Muscle of leg (tissue), 11 donors: ENCODE measurements around the gene CCT3. TPM values are rescaled to one million over a fixed set of nuclear protein-coding genes. Genes with fewer than 3 reads are reported as not detected.

Experiments used
- DNase-seq: peaks from one replicate; pipeline ENCODE4 v3.0.0; 2013
- H3K27ac ChIP-seq: one replicate; pipeline ENCODE4 v1.5.1; 2013; ENCODE audit warnings: mild to moderate bottlenecking, low read length, control low read depth
- H3K27me3 ChIP-seq: one replicate; pipeline ENCODE4 v1.6.1; 2013; ENCODE audit warnings: low read length; ENCODE audit not compliant: control insufficient read depth, insufficient read depth
- H3K36me3 ChIP-seq: one replicate; pipeline ENCODE4 v1.6.1; 2013; ENCODE audit warnings: low read length; ENCODE audit not compliant: control insufficient read depth, insufficient read depth
- H3K4me1 ChIP-seq: one replicate; pipeline ENCODE4 v1.6.1; 2013; ENCODE audit warnings: low read length; ENCODE audit not compliant: control insufficient read depth, insufficient read depth
- H3K4me3 ChIP-seq: one replicate; pipeline ENCODE4 v1.5.1; 2013; ENCODE audit warnings: low read length, control low read depth
- H3K9me3 ChIP-seq: replicated peaks from 2 replicates; pipeline ENCODE4 v1.6.1; 2013; ENCODE audit warnings: low read depth, low read length; ENCODE audit not compliant: control insufficient read depth
- WGBS: methylation state at CpG from one replicate; pipeline ENCODE4 v1.1.5; 2013; ENCODE audit warnings: missing lambda C conversion rate; ENCODE audit not compliant: insufficient coverage; 5-methylcytosine and 5-hydroxymethylcytosine counted together
- polyA plus RNA-seq, 8 donors: library from polyadenylated mRNA; unstranded; fragments of 120-200 nt; gene quantifications; one replicate each; pipeline versions ENCODE4 v1.2.1 to v1.2.3, GENCODE V29; 2013; ENCODE audit warnings: inconsistent platforms in 1 of 8, low replicate concordance in 1 of 8; ENCODE audit not compliant: insufficient read length in 8 of 8, insufficient read depth in 1 of 8
- total RNA-seq: library from RNA; stranded (reverse); fragments of 120-200 nt; gene quantifications from one replicate; pipeline ENCODE4 v1.2.4, GENCODE V29; 2013

Gene CCT3
- total and polyA plus RNA-seq, 9 donors, result 197 to 293 (median 225) TPM

DNA sequence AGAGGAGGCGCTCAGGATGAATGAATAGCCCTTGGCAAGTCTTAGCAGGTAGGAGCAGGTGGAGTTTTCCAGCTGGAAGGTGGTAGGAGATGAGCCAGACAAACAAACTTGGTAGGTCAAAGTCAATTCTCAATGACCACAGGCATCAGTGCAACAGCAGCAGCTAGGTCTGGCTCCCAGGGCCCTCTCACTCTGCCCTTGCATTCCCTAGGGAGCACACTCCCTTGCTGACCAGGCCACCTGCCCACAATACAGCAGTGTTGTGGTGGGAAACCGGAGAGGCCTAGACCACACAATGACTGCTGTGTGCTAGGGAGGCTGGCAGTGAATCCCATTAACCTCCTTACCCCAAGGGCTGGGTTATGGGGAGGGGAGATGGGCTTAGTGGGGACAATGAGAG is 77.2 kb downstream of the CCT3 start:
- no peaks in the 10 kb centered on the region for H3K27me3 ChIP-seq
- no peak overlapping the region for H3K27ac ChIP-seq
- 100% methylated on average over 1 of the region's 2 CpGs for WGBS
- H3K9me3 ChIP-seq, result no peaks in the 10 kb centered on the region
- H3K4me1 ChIP-seq, result peaks cover 2% of the 10 kb centered on the region
- no peak overlapping the region for H3K4me3 ChIP-seq
- peaks cover 86% of the 10 kb centered on the region for H3K36me3 ChIP-seq
- DNase-seq, result no peak

DNA sequence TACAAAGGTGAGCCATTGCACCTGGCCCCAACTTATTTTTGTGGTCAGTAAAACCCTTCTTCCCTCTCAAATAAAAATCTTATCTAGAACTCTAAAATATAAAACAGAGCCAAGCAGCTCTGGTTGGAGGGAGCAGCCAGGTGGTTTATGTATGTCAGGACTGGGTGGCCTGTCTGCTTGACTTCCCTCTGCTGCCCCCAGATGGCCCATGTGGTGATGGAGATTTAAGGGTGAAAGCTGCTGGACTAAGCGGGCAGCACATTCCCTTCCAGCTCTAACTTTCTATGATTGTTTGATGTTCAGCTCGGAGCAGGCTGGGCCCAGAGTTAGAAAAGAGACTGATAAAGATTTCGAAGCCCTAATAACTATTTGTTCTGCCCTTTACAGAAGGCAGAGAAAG is 78.3 kb downstream of the CCT3 start:
- DNase-seq, result no peak
- Histone ChIP-seq H3K4me1 (peaks cover 2% of the 10 kb centered on the region), H3K36me3 (peaks cover 79% of the 10 kb centered on the region), H3K4me3 (no peak overlapping the region), H3K9me3 (no peaks in the 10 kb centered on the region), H3K27me3 (no peaks in the 10 kb centered on the region), H3K27ac (no peak overlapping the region)
- WGBS, result no CpG with 5 or more reads among the region's 3 CpGs

Other genes with a start within 250 kb of the CCT3 start
- gene LMNA, start 223.6 kb downstream of the CCT3 start, total RNA-seq, result 371 TPM
- gene LMNA, start 223.6 kb downstream of the CCT3 start, polyA plus RNA-seq, result 100 to 1,000 TPM; 335 to 408 (median 371) TPM
- gene SEMA4A, start 184.7 kb downstream of the CCT3 start, total RNA-seq, result 2.5 TPM
- 1 to 10 TPM; 1.5 to 5.4 (median 3.3) TPM for gene SEMA4A, start 184.7 kb downstream of the CCT3 start, polyA plus RNA-seq
- 6.3 TPM for gene SLC25A44, start 144.2 kb downstream of the CCT3 start, total RNA-seq
- gene SLC25A44, start 144.2 kb downstream of the CCT3 start, polyA plus RNA-seq, result 10 to 100 TPM; 10.2 to 12.1 (median 11.1) TPM
- gene PMF1, start 125.3 kb downstream of the CCT3 start, total RNA-seq, result 51.8 TPM
- gene PMF1, start 125.3 kb downstream of the CCT3 start, polyA plus RNA-seq, result 10 to 100 TPM; 42.2 to 53.0 (median 43.7) TPM
- 1.2 TPM for gene BGLAP, start 96.1 kb downstream of the CCT3 start, total RNA-seq
- gene BGLAP, start 96.1 kb downstream of the CCT3 start, polyA plus RNA-seq, result 1 to 10 TPM in 6 of 8 donors, under 1 TPM in 2; 0.55 to 3.5 (median 1.5) TPM
- 1.2 TPM for gene PAQR6, start 90.2 kb downstream of the CCT3 start, total RNA-seq
- gene PAQR6, start 90.2 kb downstream of the CCT3 start, polyA plus RNA-seq, result 1 to 10 TPM; 2.2 to 7.7 (median 4.9) TPM
- 42.8 TPM for gene SMG5, start 55.5 kb downstream of the CCT3 start, total RNA-seq
- 10 to 100 TPM; 39.0 to 50.7 (median 47.0) TPM for gene SMG5, start 55.5 kb downstream of the CCT3 start, polyA plus RNA-seq
- gene TMEM79, start 54.0 kb downstream of the CCT3 start, total RNA-seq, result 2.1 TPM
- 1 to 10 TPM; 3.7 to 7.4 (median 4.8) TPM for gene TMEM79, start 54.0 kb downstream of the CCT3 start, polyA plus RNA-seq
- 24.3 TPM for gene GLMP, start 42.6 kb downstream of the CCT3 start, total RNA-seq
- 10 to 100 TPM; 17.7 to 29.1 (median 23.8) TPM for gene GLMP, start 42.6 kb downstream of the CCT3 start, polyA plus RNA-seq
- not detected for gene VHLL, start 39.0 kb downstream of the CCT3 start, total RNA-seq
- gene VHLL, start 39.0 kb downstream of the CCT3 start, polyA plus RNA-seq, result not detected
- gene TSACC, start 234 bp upstream of the CCT3 start, total RNA-seq, result 0.27 TPM
- gene TSACC, start 234 bp upstream of the CCT3 start, polyA plus RNA-seq, result 1 to 10 TPM in 1 of 8 donors, under 1 TPM in 7; 0.20 to 1.5 (median 0.58) TPM
- not detected for gene RHBG, start 30.9 kb upstream of the CCT3 start, total RNA-seq
- 1 to 10 TPM in 1 of 8 donors, under 1 TPM in 2, not detected in 5; 0.13 to 1.2 (median 0.49) TPM for gene RHBG, start 30.9 kb upstream of the CCT3 start, polyA plus RNA-seq
- gene MEF2D, start 162.5 kb upstream of the CCT3 start, total RNA-seq, result 16.8 TPM
- gene MEF2D, start 162.5 kb upstream of the CCT3 start, polyA plus RNA-seq, result 10 to 100 TPM; 48.8 to 75.3 (median 60.8) TPM
- 5.3 TPM for gene IQGAP3, start 234.3 kb upstream of the CCT3 start, total RNA-seq
- gene IQGAP3, start 234.3 kb upstream of the CCT3 start, polyA plus RNA-seq, result 10 to 100 TPM in 2 of 8 donors, 1 to 10 TPM in 6; 5.7 to 11.8 (median 8.7) TPM
- 0.09 TPM for gene TTC24, start 241.4 kb upstream of the CCT3 start, total RNA-seq
- gene TTC24, start 241.4 kb upstream of the CCT3 start, polyA plus RNA-seq, result under 1 TPM; 0.05 to 0.61 (median 0.20) TPM